Fibroblast of skin of scalp (primary cell): ENCODE data around the gene NBEA.

ENCODE experiments used
- DNase-seq: peaks from one replicate; pipeline ENCODE4 v3.0.0-alpha.2; 2013

NBEA gene

GRCh38 chr13:35292329-35292728, 350.3 kb downstream of the NBEA start:
- no peak for DNase-seq

- peak; percentile 26 for DNase-seq
Observed at GRCh38 chr13:35293579-35294226, 351.6 kb downstream of the NBEA start.

GRCh38 chr13:35309706-35310105, 367.6 kb downstream of the NBEA start:
- DNase-seq = no peak

- no peak for DNase-seq
Observed at GRCh38 chr13:35332134-35332533, 390.1 kb downstream of the NBEA start.

GRCh38 chr13:35333157-35333556, 391.1 kb downstream of the NBEA start:
- no peak for DNase-seq

GRCh38 chr13:35342440-35342839, 400.4 kb downstream of the NBEA start:
- no peak for DNase-seq

GRCh38 chr13:35343417-35343816, 401.3 kb downstream of the NBEA start:
- DNase-seq = no peak

- no peak for DNase-seq
Observed at GRCh38 chr13:35345992-35346391, 403.9 kb downstream of the NBEA start.

GRCh38 chr13:35346494-35346893, 404.4 kb downstream of the NBEA start:
- no peak for DNase-seq

- no peak for DNase-seq
Observed at GRCh38 chr13:35347679-35348205, 405.7 kb downstream of the NBEA start.

- DNase-seq = no peak
Observed at GRCh38 chr13:35349052-35349451, 407.0 kb downstream of the NBEA start.

GRCh38 chr13:35349673-35350278, 407.7 kb downstream of the NBEA start:
- no peak for DNase-seq

GRCh38 chr13:35354285-35354684, 412.2 kb downstream of the NBEA start:
- no peak for DNase-seq

- no peak for DNase-seq
Observed at GRCh38 chr13:35354882-35355281, 412.8 kb downstream of the NBEA start.

- DNase-seq = no peak
Observed at GRCh38 chr13:35356572-35356971, 414.5 kb downstream of the NBEA start.

- DNase-seq = no peak
Observed at GRCh38 chr13:35365883-35366282, 423.8 kb downstream of the NBEA start.

- DNase-seq = no peak
Observed at GRCh38 chr13:35367586-35367985, 425.5 kb downstream of the NBEA start.

GRCh38 chr13:35378939-35379338, 436.9 kb downstream of the NBEA start:
- peak; percentile 3 for DNase-seq

- no peak for DNase-seq
Observed at GRCh38 chr13:35379663-35380062, 437.6 kb downstream of the NBEA start.

- DNase-seq = no peak
Observed at GRCh38 chr13:35387682-35388250, 445.7 kb downstream of the NBEA start.

- peak; percentile 50 for DNase-seq
Observed at GRCh38 chr13:35388441-35389355, 446.6 kb downstream of the NBEA start.

- no peak for DNase-seq
Observed at GRCh38 chr13:35389535-35389934, 447.5 kb downstream of the NBEA start.

- DNase-seq = no peak
Observed at GRCh38 chr13:35392768-35393167, 450.7 kb downstream of the NBEA start.
